Measurements from ENCODE around the gene CAMK2G.
A peak's percentile ranks its signal among the peaks of the same experiment; 100 is the strongest.

CAMK2G gene

GRCh38 chr10:73878365-73878764, 4.0 kb upstream of the CAMK2G start:
- no peak for TF ChIP-seq YY1 (IDR thresholded peaks at IDR 0.05; ENCODE audit: low read depth)
- no peak for TF ChIP-seq CREB1 (IDR thresholded peaks at IDR 0.05; ENCODE audit: low read depth)
- TF ChIP-seq REST (IDR thresholded peaks at IDR 0.05; ENCODE audit: low read depth), result no peak
- TF ChIP-seq RAD21 (IDR thresholded peaks at IDR 0.05; ENCODE audit: low read depth), result no peak
- no peak for TF ChIP-seq USF1 (IDR thresholded peaks at IDR 0.05)
- TF ChIP-seq NFIC (IDR thresholded peaks at IDR 0.05), result no peak
- TF ChIP-seq TCF12 (IDR thresholded peaks at IDR 0.05; ENCODE audit: low read depth), result no peak
- no peak for TF ChIP-seq CEBPB (IDR thresholded peaks at IDR 0.05)
- TF ChIP-seq EP300 (IDR thresholded peaks at IDR 0.05; ENCODE audit: borderline replicate concordance), result no peak

- TF ChIP-seq MAX (IDR thresholded peaks at IDR 0.05), result no peak
- no peak for TF ChIP-seq REST (IDR thresholded peaks at IDR 0.05; ENCODE audit: low read depth)
- TF ChIP-seq TCF12 (IDR thresholded peaks at IDR 0.05; ENCODE audit: low read depth), result no peak
- no peak for TF ChIP-seq FOXM1 (IDR thresholded peaks at IDR 0.05; ENCODE audit: borderline replicate concordance, low read depth)
- TF ChIP-seq TEAD4 (IDR thresholded peaks at IDR 0.05), result no peak
- no peak for TF ChIP-seq CEBPB (IDR thresholded peaks at IDR 0.05)
- TF ChIP-seq ZBTB7A (IDR thresholded peaks at IDR 0.05; ENCODE audit: low read depth), result no peak
Observed at GRCh38 chr10:73877533-73878160, 3.3 kb upstream of the CAMK2G start.

- TF ChIP-seq REST (IDR thresholded peaks at IDR 0.05; ENCODE audit: low read depth) (no peak), RAD21 (IDR thresholded peaks at IDR 0.05; ENCODE audit: low read depth) (no peak), USF1 (IDR thresholded peaks at IDR 0.05) (no peak), CEBPB (IDR thresholded peaks at IDR 0.05) (no peak), CREB1 (IDR thresholded peaks at IDR 0.05; ENCODE audit: low read depth) (no peak), ZBTB7A (IDR thresholded peaks at IDR 0.05; ENCODE audit: low read depth) (no peak), TCF12 (IDR thresholded peaks at IDR 0.05; ENCODE audit: low read depth) (no peak), MAX (IDR thresholded peaks at IDR 0.05) (no peak), EP300 (IDR thresholded peaks at IDR 0.05; ENCODE audit: borderline replicate concordance) (no peak), YY1 (IDR thresholded peaks at IDR 0.05; ENCODE audit: low read depth) (no peak), TAF1 (IDR thresholded peaks at IDR 0.05; ENCODE audit: low read depth) (no peak), EGR1 (IDR thresholded peaks at IDR 0.05) (no peak), TEAD4 (IDR thresholded peaks at IDR 0.05) (no peak)
Observed at GRCh38 chr10:73876971-73877370, 2.6 kb upstream of the CAMK2G start.

- TF ChIP-seq CEBPB (IDR thresholded peaks at IDR 0.05) (no peak), MAX (IDR thresholded peaks at IDR 0.05) (no peak), FOXM1 (IDR thresholded peaks at IDR 0.05; ENCODE audit: borderline replicate concordance, low read depth) (no peak), TAF1 (IDR thresholded peaks at IDR 0.05; ENCODE audit: low read depth) (no peak)
Observed at GRCh38 chr10:73876566-73876965, 2.2 kb upstream of the CAMK2G start.

GRCh38 chr10:73876157-73876556, 1.8 kb upstream of the CAMK2G start:
- no peak for TF ChIP-seq MAX (IDR thresholded peaks at IDR 0.05)
- no peak for TF ChIP-seq CEBPB (IDR thresholded peaks at IDR 0.05)
- TF ChIP-seq REST (IDR thresholded peaks at IDR 0.05; ENCODE audit: low read depth), result no peak
- TF ChIP-seq YY1 (IDR thresholded peaks at IDR 0.05; ENCODE audit: low read depth), result no peak; the same call in 1 of the 2 replicates
- no peak for TF ChIP-seq RAD21 (IDR thresholded peaks at IDR 0.05; ENCODE audit: low read depth)
- TF ChIP-seq FOXM1 (IDR thresholded peaks at IDR 0.05; ENCODE audit: borderline replicate concordance, low read depth), result no peak
- TF ChIP-seq NFIC (IDR thresholded peaks at IDR 0.05), result peak; percentile 54; the same call in 1 of the 2 replicates
- TF ChIP-seq EGR1 (IDR thresholded peaks at IDR 0.05), result no peak
- peak; percentile 71 for TF ChIP-seq TCF12 (IDR thresholded peaks at IDR 0.05; ENCODE audit: low read depth)
- peak; percentile 79; the same call in 1 of the 2 replicates for TF ChIP-seq ZBTB7A (IDR thresholded peaks at IDR 0.05; ENCODE audit: low read depth)
- no peak; the same call in none of the 2 replicates for TF ChIP-seq EP300 (IDR thresholded peaks at IDR 0.05; ENCODE audit: borderline replicate concordance)
- TF ChIP-seq TAF1 (IDR thresholded peaks at IDR 0.05; ENCODE audit: low read depth), result no peak
- no peak for TF ChIP-seq CREB1 (IDR thresholded peaks at IDR 0.05; ENCODE audit: low read depth)
- TF ChIP-seq USF1 (IDR thresholded peaks at IDR 0.05), result no peak; the same call in 1 of the 2 replicates
- peak; percentile 44; the same call in 1 of the 2 replicates for TF ChIP-seq TEAD4 (IDR thresholded peaks at IDR 0.05)
